ENCODE measurements around the gene EVPL.

EVPL gene

GRCh38 chr17:75959051-75959838 lies 67.9 kb downstream of the EVPL start:
- no peak for DNase-seq (ENCODE audit: low spot score)

Measured in hematopoietic multipotent progenitor cell treated with erythropoietin and hydrocortisone succinate and interleukin-3 and kit ligand, for 15 days (in vitro differentiated cells).